Pancreas (tissue), 10 donors: ENCODE measurements around the gene DUS1L. TPM values are rescaled to one million over a fixed set of nuclear protein-coding genes. Genes with fewer than 3 reads are reported as not detected.

ENCODE experiments used
- ATAC-seq, 4 donors: fragments of 200-7000 bp; cut with Tn5 transposase; one replicate each; pipeline versions ENCODE4 v1.8.0 to v1.9.1; 2020; ENCODE audit warnings: mild to moderate bottlenecking in 4 of 4, moderate library complexity in 4 of 4
- DNase-seq, 6 donors: peaks; one replicate each; pipeline ENCODE4 v3.0.0-alpha.2; 2020
- FAIRE-seq: peaks from 2 replicates; lab custom pipeline; 2012; peaks lifted over from hg19 to GRCh38; lab: Jason Lieb, UNC
- H3K27ac ChIP-seq, 4 donors: fragments of 200-600 bp; sonication (generic); 1 replicate in 3 of 4; 2 replicates in 1 of 4; pipeline versions ENCODE4 v1.5.0 to v1.8.0; 2020
- H3K27me3 ChIP-seq, 4 donors: fragments of 200-600 bp; one replicate each; pipeline ENCODE4 v1.8.0; 2021
- H3K36me3 ChIP-seq, 3 donors: fragments of 200-600 bp; sonication (generic) in 1 of 3; one replicate each; pipeline versions ENCODE4 v1.5.0 to v1.8.0; 2020 to 2021
- H3K4me1 ChIP-seq, 3 donors: fragments of 200-600 bp; one replicate each; pipeline ENCODE4 v1.8.0; 2021
- H3K4me3 ChIP-seq, 4 donors: fragments of 200-600 bp; sonication (generic) in 2 of 4; one replicate each; pipeline versions ENCODE4 v1.5.0 to v1.8.0; 2020 to 2021
- H3K9me3 ChIP-seq, 4 donors: fragments of 200-600 bp; one replicate each; pipeline ENCODE4 v1.8.0; 2021
- WGBS, 2 donors: extraction: QIAGEN DNeasy Blood & Tissue Kit; methylation state at CpG; one replicate each; pipeline ENCODE4 v1.1.7; 2013; 5-methylcytosine and 5-hydroxymethylcytosine counted together
- intact Hi-C, 3 donors: fragments of 100-400 bp; cut with DNase I; formaldehyde crosslinking; loops; one replicate each; pipeline versions ENCODE4 v1.11.1 to v1.14.2; 2022
- polyA plus RNA-seq, 2 donors: library from polyadenylated mRNA; stranded (reverse); fragments of 200-250 nt; gene quantifications; one replicate each; pipeline ENCODE4 v1.2.3, GENCODE V29; 2013
- total RNA-seq, 6 donors: library from RNA; stranded (reverse); fragmentation: NEBNext Ultra II Directional in 4 of 6; extraction: Animal tissue kit (Norgen Biotek cat#: 25700) in 4 of 6; gene quantifications; one replicate each; pipeline versions ENCODE4 v1.2.1 to v1.2.4, GENCODE V29; 2021 to 2023
- TF ChIP-seq, protein P1 (sequence below), 4 donors: fragments of 200-600 bp; sonication (generic) in 3 of 4; IDR thresholded peaks; one replicate each; pipeline versions ENCODE4 v1.5.0 to v1.8.0; 2021; ENCODE audit warnings: antibody characterized with exemption in 4 of 4
- donor health status: healthy with polysubstance abuse.
- donor health status: DM: no; HTN: no; CAD: no; lungs with moderate emphysema.
- donor health status: DM: no; HTN: no; CAD: no.
- donor health status: control.
- donor health status: control.
- donor health status: Bipolar disorder and iron deficiency.
- donor health status: DM: yes; HTN: yes; CAD: no.
- donor health status: DM: no; HTN: no; CAD: no.
- donor health status: DM: no; HTN: no; CAD: no.
- donor health status: DM: yes; HTN: yes; CAD: no.

The DUS1L gene
- total and polyA plus RNA-seq, 8 donors, result 56.0 to 186 (median 72.8) TPM

DNA sequence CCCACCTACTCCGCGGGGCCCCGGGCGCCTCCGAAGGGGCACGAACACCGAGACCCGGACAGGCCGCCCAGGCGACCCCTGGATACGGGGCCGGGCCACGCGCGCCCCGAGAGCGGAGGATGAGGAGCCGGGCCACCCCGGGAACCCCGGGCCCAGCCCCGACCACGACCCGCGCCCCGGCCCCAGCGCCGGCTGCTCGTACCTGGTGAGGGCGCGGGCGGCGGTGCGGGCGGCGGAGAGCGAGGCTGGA, 32.2 kb upstream of the DUS1L start:
- H3K36me3 ChIP-seq, result peaks cover 5 to 11% (median 7%) of the 10 kb centered on the region in 3 donors
- H3K9me3 ChIP-seq, result no peaks in the 10 kb centered on the region
- ATAC-seq (no peak), FAIRE-seq (no peak), DNase-seq (peak in 1 of 6 donors; percentile 80)
- no peaks in the 10 kb centered on the region for H3K27me3 ChIP-seq
- TF ChIP-seq, protein P1, sequence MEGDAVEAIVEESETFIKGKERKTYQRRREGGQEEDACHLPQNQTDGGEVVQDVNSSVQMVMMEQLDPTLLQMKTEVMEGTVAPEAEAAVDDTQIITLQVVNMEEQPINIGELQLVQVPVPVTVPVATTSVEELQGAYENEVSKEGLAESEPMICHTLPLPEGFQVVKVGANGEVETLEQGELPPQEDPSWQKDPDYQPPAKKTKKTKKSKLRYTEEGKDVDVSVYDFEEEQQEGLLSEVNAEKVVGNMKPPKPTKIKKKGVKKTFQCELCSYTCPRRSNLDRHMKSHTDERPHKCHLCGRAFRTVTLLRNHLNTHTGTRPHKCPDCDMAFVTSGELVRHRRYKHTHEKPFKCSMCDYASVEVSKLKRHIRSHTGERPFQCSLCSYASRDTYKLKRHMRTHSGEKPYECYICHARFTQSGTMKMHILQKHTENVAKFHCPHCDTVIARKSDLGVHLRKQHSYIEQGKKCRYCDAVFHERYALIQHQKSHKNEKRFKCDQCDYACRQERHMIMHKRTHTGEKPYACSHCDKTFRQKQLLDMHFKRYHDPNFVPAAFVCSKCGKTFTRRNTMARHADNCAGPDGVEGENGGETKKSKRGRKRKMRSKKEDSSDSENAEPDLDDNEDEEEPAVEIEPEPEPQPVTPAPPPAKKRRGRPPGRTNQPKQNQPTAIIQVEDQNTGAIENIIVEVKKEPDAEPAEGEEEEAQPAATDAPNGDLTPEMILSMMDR (IDR thresholded peaks at IDR 0.05), result no peak
- intact Hi-C loops, result no loop called here
- 0 to 1% methylated on average over 16 to 36 of the region's 36 CpGs for WGBS, 2 donors
- H3K4me1 ChIP-seq, result peaks cover 9 to 23% (median 10%) of the 10 kb centered on the region in 3 donors
- H3K27ac ChIP-seq, result peak overlapping the region; percentile 86 to 94 (median 90)
- H3K4me3 ChIP-seq, result peak overlapping the region; percentile 81 to 84 (median 82)

- TF ChIP-seq, protein P1 (IDR thresholded peaks at IDR 0.05), result no peak
- intact Hi-C loops, result no loop called here
- DNase-seq (peak in 5 of 6 donors; percentile 42 to 87 (median 69)), ATAC-seq (peak in 3 of 4 donors; percentile 7 to 32 (median 9)), FAIRE-seq (no peak)
- 1 to 2% methylated on average over 32 to 77 of the region's 77 CpGs for WGBS, 2 donors
- Histone ChIP-seq H3K4me1 (peaks cover 9 to 23% (median 10%) of the 10 kb centered on the region in 3 donors), H3K4me3 (peak overlapping the region; percentile 81 to 84 (median 82)), H3K9me3 (no peaks in the 10 kb centered on the region), H3K27ac (peak overlapping the region; percentile 86 to 94 (median 90)), H3K27me3 (no peaks in the 10 kb centered on the region), H3K36me3 (peaks cover 5 to 15% (median 10%) of the 10 kb centered on the region in 3 donors)
These were observed 31.7 kb upstream of the DUS1L start for GRCh38 chr17:82097184-82097918.

- FAIRE-seq (no peak), ATAC-seq (no peak), DNase-seq (peak in 3 of 6 donors; percentile 33 to 43 (median 36))
- Histone ChIP-seq H3K4me1 (peaks cover 9 to 23% (median 10%) of the 10 kb centered on the region in 3 donors), H3K9me3 (no peaks in the 10 kb centered on the region), H3K27me3 (no peaks in the 10 kb centered on the region), H3K4me3 (peak overlapping the region; percentile 81 to 84 (median 82)), H3K27ac (peak overlapping the region in 1 of 4 donors; percentile 94), H3K36me3 (peaks cover 5 to 21% (median 14%) of the 10 kb centered on the region in 3 donors)
- intact Hi-C loops, result no loop called here
- TF ChIP-seq, protein P1 (IDR thresholded peaks at IDR 0.05), result no peak
- 61 to 64% methylated on average over 8 of the region's 8 CpGs for WGBS, 2 donors
These were observed 31.1 kb upstream of the DUS1L start for GRCh38 chr17:82096709-82097183.

GRCh38 chr17:82095777-82096708, 30.4 kb upstream of the DUS1L start:
- Histone ChIP-seq H3K4me3 (no peak overlapping the region), H3K4me1 (peaks cover 9 to 17% (median 10%) of the 10 kb centered on the region in 3 donors), H3K27me3 (no peaks in the 10 kb centered on the region), H3K9me3 (no peaks in the 10 kb centered on the region), H3K36me3 (peaks cover 5 to 25% (median 14%) of the 10 kb centered on the region in 3 donors), H3K27ac (no peak overlapping the region)
- peak in 4 of 6 donors; percentile 21 to 78 (median 40) for DNase-seq
- no peak for FAIRE-seq
- WGBS, 2 donors, result 95 to 96% methylated on average over 35 of the region's 35 CpGs
- intact Hi-C loops, result no loop called here
- no peak for ATAC-seq
- TF ChIP-seq, protein P1 (IDR thresholded peaks at IDR 0.05), result no peak
